ENCODE results near the gene CAMK4. TPM values are rescaled to one million over a fixed set of nuclear protein-coding genes. Genes with fewer than 3 reads are reported as not detected.

The CAMK4 gene
- total and polyA plus RNA-seq, 2 experiments from 2014 or later, result 4.2 to 7.3 TPM

DNA sequence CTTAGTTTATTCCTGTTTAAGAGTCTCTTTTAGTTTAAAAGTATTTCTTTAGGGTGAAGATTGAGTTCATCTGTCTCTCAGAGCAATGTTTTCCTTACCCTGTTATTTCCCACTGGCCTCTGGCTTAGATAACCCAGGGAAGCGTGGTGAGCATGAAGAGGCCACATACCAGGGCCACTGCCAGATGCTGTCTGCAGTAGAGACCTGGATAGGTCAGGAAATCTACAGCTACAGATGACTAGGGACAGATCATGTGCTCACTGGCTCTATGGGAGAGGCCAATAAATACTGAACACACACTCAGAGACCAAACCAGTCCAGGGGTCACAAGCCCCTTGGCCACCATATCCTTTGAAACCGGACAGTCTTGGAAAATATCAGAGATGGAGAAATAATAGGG, 136.0 kb downstream of the CAMK4 start:
- no peak for ATAC-seq
- H3K9me3 Mint-ChIP-seq, result no peaks in the 10 kb centered on the region

More for the DNA sequence above, 136.0 kb downstream of the CAMK4 start:
- no peaks in the 10 kb centered on the region for H3K36me3 Mint-ChIP-seq (ENCODE audit: low read depth)
- Histone ChIP-seq H3K4me2 (no peak overlapping the region), H3K4me3 (no peak overlapping the region), H4K20me1 (replicated peaks; ENCODE audit: insufficient read depth) (no peaks in the 10 kb centered on the region), H3K27ac (ENCODE audit: low read depth) (no peak overlapping the region), H3K36me3 (ENCODE audit: insufficient read depth) (no peaks in the 10 kb centered on the region), H3K9me2 (ENCODE audit: insufficient read depth) (no peaks in the 10 kb centered on the region), H2AFZ (no peak overlapping the region), H3K27me3 (ENCODE audit: insufficient read depth) (no peaks in the 10 kb centered on the region), H3K79me2 (replicated peaks; ENCODE audit: insufficient read depth) (no peaks in the 10 kb centered on the region), H3K4me1 (ENCODE audit: insufficient read depth) (no peaks in the 10 kb centered on the region), H3F3A (replicated peaks; ENCODE audit: low read depth) (no peaks in the 10 kb centered on the region)
- H3K4me3 Mint-ChIP-seq, result no peak overlapping the region
- no peak for TF ChIP-seq EZH2 (IDR thresholded peaks at IDR 0.05; ENCODE audit: low read depth, unreplicated experiment)
- no peak for TF ChIP-seq NANOG (IDR thresholded peaks at IDR 0.05; ENCODE audit: borderline replicate concordance)
- TF ChIP-seq ZNF462 (CRISPR knock-in tag; IDR thresholded peaks at IDR 0.05), result no peak
- TF ChIP-seq JUNB (IDR thresholded peaks at IDR 0.05; ENCODE audit: unreplicated experiment), result no peak
- no peak for TF ChIP-seq CREB1 (CRISPR knock-in tag; IDR thresholded peaks at IDR 0.05; ENCODE audit: low read depth)
- no peak for TF ChIP-seq STAT1 (IDR thresholded peaks at IDR 0.05; ENCODE audit: unreplicated experiment)
- no peak for TF ChIP-seq ZNF114 (CRISPR knock-in tag; IDR thresholded peaks at IDR 0.05)
- TF ChIP-seq, protein P1, sequence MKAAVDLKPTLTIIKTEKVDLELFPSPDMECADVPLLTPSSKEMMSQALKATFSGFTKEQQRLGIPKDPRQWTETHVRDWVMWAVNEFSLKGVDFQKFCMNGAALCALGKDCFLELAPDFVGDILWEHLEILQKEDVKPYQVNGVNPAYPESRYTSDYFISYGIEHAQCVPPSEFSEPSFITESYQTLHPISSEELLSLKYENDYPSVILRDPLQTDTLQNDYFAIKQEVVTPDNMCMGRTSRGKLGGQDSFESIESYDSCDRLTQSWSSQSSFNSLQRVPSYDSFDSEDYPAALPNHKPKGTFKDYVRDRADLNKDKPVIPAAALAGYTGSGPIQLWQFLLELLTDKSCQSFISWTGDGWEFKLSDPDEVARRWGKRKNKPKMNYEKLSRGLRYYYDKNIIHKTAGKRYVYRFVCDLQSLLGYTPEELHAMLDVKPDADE (IDR thresholded peaks at IDR 0.05), result no peak
- no peak for TF ChIP-seq ZNF331 (CRISPR knock-in tag; IDR thresholded peaks at IDR 0.05; ENCODE audit: low read depth)
- no peak for TF ChIP-seq POLR2AphosphoS5 (IDR thresholded peaks at IDR 0.05; ENCODE audit: low read depth)
- no peak for TF ChIP-seq EZH2phosphoT487 (IDR thresholded peaks at IDR 0.05; ENCODE audit: unreplicated experiment)
- TF ChIP-seq, protein P2, sequence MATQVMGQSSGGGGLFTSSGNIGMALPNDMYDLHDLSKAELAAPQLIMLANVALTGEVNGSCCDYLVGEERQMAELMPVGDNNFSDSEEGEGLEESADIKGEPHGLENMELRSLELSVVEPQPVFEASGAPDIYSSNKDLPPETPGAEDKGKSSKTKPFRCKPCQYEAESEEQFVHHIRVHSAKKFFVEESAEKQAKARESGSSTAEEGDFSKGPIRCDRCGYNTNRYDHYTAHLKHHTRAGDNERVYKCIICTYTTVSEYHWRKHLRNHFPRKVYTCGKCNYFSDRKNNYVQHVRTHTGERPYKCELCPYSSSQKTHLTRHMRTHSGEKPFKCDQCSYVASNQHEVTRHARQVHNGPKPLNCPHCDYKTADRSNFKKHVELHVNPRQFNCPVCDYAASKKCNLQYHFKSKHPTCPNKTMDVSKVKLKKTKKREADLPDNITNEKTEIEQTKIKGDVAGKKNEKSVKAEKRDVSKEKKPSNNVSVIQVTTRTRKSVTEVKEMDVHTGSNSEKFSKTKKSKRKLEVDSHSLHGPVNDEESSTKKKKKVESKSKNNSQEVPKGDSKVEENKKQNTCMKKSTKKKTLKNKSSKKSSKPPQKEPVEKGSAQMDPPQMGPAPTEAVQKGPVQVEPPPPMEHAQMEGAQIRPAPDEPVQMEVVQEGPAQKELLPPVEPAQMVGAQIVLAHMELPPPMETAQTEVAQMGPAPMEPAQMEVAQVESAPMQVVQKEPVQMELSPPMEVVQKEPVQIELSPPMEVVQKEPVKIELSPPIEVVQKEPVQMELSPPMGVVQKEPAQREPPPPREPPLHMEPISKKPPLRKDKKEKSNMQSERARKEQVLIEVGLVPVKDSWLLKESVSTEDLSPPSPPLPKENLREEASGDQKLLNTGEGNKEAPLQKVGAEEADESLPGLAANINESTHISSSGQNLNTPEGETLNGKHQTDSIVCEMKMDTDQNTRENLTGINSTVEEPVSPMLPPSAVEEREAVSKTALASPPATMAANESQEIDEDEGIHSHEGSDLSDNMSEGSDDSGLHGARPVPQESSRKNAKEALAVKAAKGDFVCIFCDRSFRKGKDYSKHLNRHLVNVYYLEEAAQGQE (IDR thresholded peaks at IDR 0.05; ENCODE audit: unreplicated experiment), result no peak
- TF ChIP-seq, protein P3, sequence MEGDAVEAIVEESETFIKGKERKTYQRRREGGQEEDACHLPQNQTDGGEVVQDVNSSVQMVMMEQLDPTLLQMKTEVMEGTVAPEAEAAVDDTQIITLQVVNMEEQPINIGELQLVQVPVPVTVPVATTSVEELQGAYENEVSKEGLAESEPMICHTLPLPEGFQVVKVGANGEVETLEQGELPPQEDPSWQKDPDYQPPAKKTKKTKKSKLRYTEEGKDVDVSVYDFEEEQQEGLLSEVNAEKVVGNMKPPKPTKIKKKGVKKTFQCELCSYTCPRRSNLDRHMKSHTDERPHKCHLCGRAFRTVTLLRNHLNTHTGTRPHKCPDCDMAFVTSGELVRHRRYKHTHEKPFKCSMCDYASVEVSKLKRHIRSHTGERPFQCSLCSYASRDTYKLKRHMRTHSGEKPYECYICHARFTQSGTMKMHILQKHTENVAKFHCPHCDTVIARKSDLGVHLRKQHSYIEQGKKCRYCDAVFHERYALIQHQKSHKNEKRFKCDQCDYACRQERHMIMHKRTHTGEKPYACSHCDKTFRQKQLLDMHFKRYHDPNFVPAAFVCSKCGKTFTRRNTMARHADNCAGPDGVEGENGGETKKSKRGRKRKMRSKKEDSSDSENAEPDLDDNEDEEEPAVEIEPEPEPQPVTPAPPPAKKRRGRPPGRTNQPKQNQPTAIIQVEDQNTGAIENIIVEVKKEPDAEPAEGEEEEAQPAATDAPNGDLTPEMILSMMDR (conservative IDR thresholded peaks at IDR 0.05; ENCODE audit: low read depth in 2 of 2), result no peak
- H3K27ac Mint-ChIP-seq, result no peak overlapping the region
- H3K27me3 Mint-ChIP-seq (ENCODE audit: insufficient read depth, low read depth, poor library complexity), result no peaks in the 10 kb centered on the region
- DNase-seq (ENCODE audit: low spot score), result no peak
- no peaks in the 10 kb centered on the region for H3K4me1 Mint-ChIP-seq
